K562 (cell line): ENCODE data around the gene KCNK7. TPM values are rescaled to one million over a fixed set of nuclear protein-coding genes. Genes with fewer than 3 reads are reported as not detected.

Source experiments
- ATAC-seq: fragments of 200-7000 bp; cut with Tn5 transposase; 3 replicates; pipeline ENCODE4 v1.9.1; 2020; ENCODE audit warnings: moderate library complexity
- BruUV-seq: library from RNA; stranded (reverse); fragments of 400-500 nt; replicated peaks from 2 replicates; lab custom pipeline; 2021; lab: Mats Ljungman, UMichigan
- CTCF ChIA-PET: fragments of 300-600 bp; formaldehyde crosslinking; extraction: SDS; loops from one replicate; lab custom pipeline; 2021; ENCODE audit warnings: low intra/inter-chr PET ratio; lab: Yijun Ruan, JAX
- POLR2A ChIA-PET: fragments of 300-600, 350-650 bp; sonication (Branson Sonifier 250); formaldehyde crosslinking; extraction: SDS; loops from one replicate; lab custom pipeline; 2021; ENCODE audit warnings: antibody characterized with exemption, inconsistent platforms; lab: Yijun Ruan, JAX
- DNase-seq, 4 experiments: peaks; one replicate each; pipeline versions ENCODE4 v3.0.0 to v3.0.0-alpha.2; 2011 to 2018; ENCODE audit warnings: low spot score in 3 of 4, mixed read lengths in 3 of 4; ENCODE audit errors: extremely low read depth in 1 of 4
- FAIRE-seq: peaks from 2 replicates; lab custom pipeline; 2011; peaks lifted over from hg19 to GRCh38; lab: Jason Lieb, UNC
- H2AFZ ChIP-seq: 2 replicates; pipeline ENCODE4 v1.6.0; 2011; ENCODE audit warnings: low read depth, low read length, control low read depth, inconsistent platforms
- H3K27ac ChIP-seq: fragments of 200-600 bp; 3 replicates; pipeline ENCODE4 v1.8.0; 2011; ENCODE audit warnings: low read depth, mild to moderate bottlenecking, control low read depth, inconsistent platforms, low read length, moderate library complexity, mixed read lengths; ENCODE audit errors: extremely low read depth
- H3K27me3 ChIP-seq, 2 experiments: fragments of 300-600 bp in 1 of 2; 2 replicates in 1 of 2; 3 replicates in 1 of 2; pipeline versions ENCODE4 v1.6.0 to v1.8.0; 2011; ENCODE audit warnings: inconsistent platforms in 2 of 2, low read length in 2 of 2, mild to moderate bottlenecking in 1 of 2, mixed read lengths in 1 of 2, moderate library complexity in 1 of 2; ENCODE audit not compliant: control insufficient read depth in 2 of 2, insufficient read depth in 2 of 2
- H3K36me3 ChIP-seq: fragments of 300-600 bp; 3 replicates; pipeline ENCODE4 v1.8.0; 2011; ENCODE audit warnings: mild to moderate bottlenecking, low read length, inconsistent platforms; ENCODE audit not compliant: control insufficient read depth, insufficient read depth
- H3K4me1 ChIP-seq, 2 experiments: fragments of 200-600 bp in 1 of 2; replicated peaks in 1 of 2; 2 replicates in 1 of 2; 3 replicates in 1 of 2; pipeline versions ENCODE4 v1.5.1 to v1.8.0; 2011; ENCODE audit warnings: inconsistent platforms in 2 of 2, low read length in 2 of 2, mild to moderate bottlenecking in 1 of 2, mixed read lengths in 1 of 2, moderate library complexity in 1 of 2; ENCODE audit not compliant: control insufficient read depth in 2 of 2, insufficient read depth in 2 of 2
- H3K4me2 ChIP-seq: 2 replicates; pipeline ENCODE4 v1.6.1; 2011; ENCODE audit warnings: low read length, control low read depth, inconsistent platforms, mixed read lengths; ENCODE audit not compliant: insufficient read depth
- H3K4me3 ChIP-seq: fragments of 200-600 bp; sonication (generic), shearing (Covaris generic); 2 replicates; pipeline ENCODE4 v1.5.1; 2016; ENCODE audit warnings: control low read depth, inconsistent platforms
- H3K79me2 ChIP-seq: fragments of 200-600 bp; 3 replicates; pipeline ENCODE4 v1.8.0; 2011; ENCODE audit warnings: low read length, inconsistent platforms; ENCODE audit not compliant: control insufficient read depth, insufficient read depth
- H3K9ac ChIP-seq, 2 experiments: 2 replicates each; pipeline versions ENCODE4 v1.6.0 to v1.6.1; 2011; ENCODE audit warnings: low read depth in 2 of 2, low read length in 2 of 2, control low read depth in 1 of 2, inconsistent platforms in 1 of 2, mild to moderate bottlenecking in 1 of 2, mixed read lengths in 1 of 2; ENCODE audit not compliant: insufficient read depth in 1 of 2
- H3K9me1 ChIP-seq: one replicate; pipeline ENCODE4 v1.6.0; 2011; ENCODE audit warnings: inconsistent platforms, mild to moderate bottlenecking, low read length, moderate library complexity; ENCODE audit not compliant: control insufficient read depth, insufficient read depth
- H3K9me3 ChIP-seq: replicated peaks from 2 replicates; pipeline ENCODE4 v1.5.1; 2011; ENCODE audit warnings: low read depth, low read length, inconsistent platforms; ENCODE audit not compliant: control insufficient read depth, insufficient read depth
- H4K20me1 ChIP-seq: replicated peaks from 2 replicates; pipeline ENCODE4 v1.6.1; 2011; ENCODE audit warnings: low read length, inconsistent platforms, mixed read lengths; ENCODE audit not compliant: control insufficient read depth, insufficient read depth
- DNMT1 ChIP-seq: fragments of 450-650 bp; IDR thresholded peaks from 2 replicates; pipeline ENCODE4 v1.6.1; 2016; ENCODE audit warnings: antibody characterized with exemption, mild to moderate bottlenecking
- EGR1 ChIP-seq: fragments of 450-650 bp; conservative IDR thresholded peaks from 2 replicates; pipeline ENCODE4 v1.6.1; 2017; ENCODE audit warnings: mild to moderate bottlenecking
- FIP1L1 ChIP-seq: fragments of 200-400 bp; formaldehyde crosslinking; IDR thresholded peaks from 2 replicates; pipeline ENCODE4 v1.6.1; 2018; ENCODE audit warnings: mild to moderate bottlenecking, low read depth, low read length; ENCODE audit not compliant: poor library complexity, severe bottlenecking
- HEY1 ChIP-seq: fragments of 250-450 bp; sonication (Bioruptor Pico); IDR thresholded peaks from 2 replicates; pipeline ENCODE4 v1.5.0; 2020; ENCODE audit warnings: mild to moderate bottlenecking, moderate library complexity, borderline replicate concordance
- HINFP ChIP-seq: fragments of 450-650 bp; conservative IDR thresholded peaks from 2 replicates; pipeline ENCODE4 v1.6.1; 2016; ENCODE audit warnings: missing genetic modification characterization, low read depth, mild to moderate bottlenecking, control low read depth, missing compliant biosample characterization
- KLF13 ChIP-seq: fragments of 450-650 bp; IDR thresholded peaks from 2 replicates; pipeline ENCODE4 v1.6.1; 2016; ENCODE audit warnings: missing genetic modification characterization, low read depth, mild to moderate bottlenecking, missing compliant biosample characterization, moderate library complexity, borderline replicate concordance
- NRF1 ChIP-seq, 2 experiments: fragments of 450-650 bp; IDR thresholded peaks in 1 of 2; conservative IDR thresholded peaks in 1 of 2; 2 replicates each; pipeline ENCODE4 v1.6.1; 2014; ENCODE audit warnings: mild to moderate bottlenecking in 2 of 2
- RBBP5 ChIP-seq: fragments of 200-600 bp; sonication (generic); IDR thresholded peaks from 2 replicates; pipeline ENCODE4 v1.6.1; 2012; ENCODE audit warnings: borderline replicate concordance, mild to moderate bottlenecking, low read length, control low read depth, inconsistent platforms; ENCODE audit not compliant: insufficient read depth, poor library complexity, severe bottlenecking
- RBM17 ChIP-seq: fragments of 200-400 bp; formaldehyde crosslinking; IDR thresholded peaks from 2 replicates; pipeline ENCODE4 v1.6.1; 2017; ENCODE audit warnings: low read depth, mild to moderate bottlenecking, low read length, borderline replicate concordance
- SAFB ChIP-seq: fragments of 200-400 bp; formaldehyde crosslinking; IDR thresholded peaks from 2 replicates; pipeline ENCODE4 v1.6.1; 2017; ENCODE audit warnings: low read depth, low read length, borderline replicate concordance
- SMARCA4 ChIP-seq: fragments of 450-650 bp; IDR thresholded peaks from 2 replicates; pipeline ENCODE4 v1.6.1; 2016
- SREBF1 ChIP-seq: fragments of 150-350 bp; IDR thresholded peaks from 2 replicates; pipeline ENCODE4 v1.6.1; 2014; ENCODE audit warnings: antibody characterized with exemption, low read depth, low read length, borderline replicate concordance
- ZBTB49 ChIP-seq: sonication (generic); formaldehyde crosslinking; IDR thresholded peaks from 2 replicates; pipeline ENCODE4 v1.8.0; 2022; ENCODE audit warnings: missing genetic modification reagents, mild to moderate bottlenecking, borderline replicate concordance
- ZNF696 ChIP-seq: fragments of 250-450 bp; sonication (Bioruptor Pico); conservative IDR thresholded peaks from 2 replicates; pipeline ENCODE4 v1.4.0; 2020; ENCODE audit warnings: mild to moderate bottlenecking, moderate library complexity
- WGBS: fragments of 100-300 bp; shearing (Covaris generic); methylation state at CpG from one replicate; pipeline ENCODE4 v1.1.6; 2016; ENCODE audit warnings: low coverage, mixed read lengths; ENCODE audit not compliant: insufficient coverage; ENCODE audit errors: missing lambda C conversion rate; 5-methylcytosine and 5-hydroxymethylcytosine counted together
- in situ Hi-C: fragments of 300-500 bp; cut with MboI; formaldehyde crosslinking; loops from 4 replicates; pipeline ENCODE4 v1.15.0; 2018; ENCODE audit warnings: inconsistent platforms, mixed read lengths
- intact Hi-C: fragments of 100-400 bp; cut with micrococcal nuclease; formaldehyde crosslinking; loops from 2 replicates; pipeline ENCODE4 v1.14.2; 2022
- polyA plus RNA-seq, 8 experiments: library from polyadenylated mRNA; depleted of rRNA in 4 of 8; stranded (reverse) in 5 of 8; unstranded in 3 of 8; fragments of >200 nt; fragmentation: Nextera tagmentation in 2 of 8; fragmentation: Illumina TruSeq in 1 of 8; extraction: Ambion mirVana in 2 of 8; extraction: Trizol in 1 of 8; gene quantifications; 2 replicates each; pipeline versions ENCODE4 v1.2.1 to v1.2.3, GENCODE V29; 2011 to 2014; ENCODE audit warnings: inconsistent platforms in 1 of 8, missing spikeins in 1 of 8
- total RNA-seq, 7 experiments: library from RNA; depleted of rRNA in 6 of 7; stranded (reverse); fragments of >200 nt in 6 of 7; fragmentation: Illumina TruSeq in 2 of 7; extraction: Trizol in 2 of 7; gene quantifications; 2 replicates each; pipeline versions ENCODE4 v1.2.1 to v1.2.3, GENCODE V29; 2011 to 2021; ENCODE audit warnings: low replicate concordance in 1 of 7
- TF ChIP-seq, protein P1 (sequence below): fragments of 250-450 bp; sonication (Bioruptor Pico); IDR thresholded peaks from 2 replicates; pipeline ENCODE4 v1.4.0; 2020; ENCODE audit warnings: borderline replicate concordance

Gene KCNK7
- total and polyA plus RNA-seq, 9 of the 15 experiments (the other 6 are each of a cell fraction or from before 2014, with no cell fraction given), result 0.07 to 0.40 TPM; not detected in 7

DNA sequence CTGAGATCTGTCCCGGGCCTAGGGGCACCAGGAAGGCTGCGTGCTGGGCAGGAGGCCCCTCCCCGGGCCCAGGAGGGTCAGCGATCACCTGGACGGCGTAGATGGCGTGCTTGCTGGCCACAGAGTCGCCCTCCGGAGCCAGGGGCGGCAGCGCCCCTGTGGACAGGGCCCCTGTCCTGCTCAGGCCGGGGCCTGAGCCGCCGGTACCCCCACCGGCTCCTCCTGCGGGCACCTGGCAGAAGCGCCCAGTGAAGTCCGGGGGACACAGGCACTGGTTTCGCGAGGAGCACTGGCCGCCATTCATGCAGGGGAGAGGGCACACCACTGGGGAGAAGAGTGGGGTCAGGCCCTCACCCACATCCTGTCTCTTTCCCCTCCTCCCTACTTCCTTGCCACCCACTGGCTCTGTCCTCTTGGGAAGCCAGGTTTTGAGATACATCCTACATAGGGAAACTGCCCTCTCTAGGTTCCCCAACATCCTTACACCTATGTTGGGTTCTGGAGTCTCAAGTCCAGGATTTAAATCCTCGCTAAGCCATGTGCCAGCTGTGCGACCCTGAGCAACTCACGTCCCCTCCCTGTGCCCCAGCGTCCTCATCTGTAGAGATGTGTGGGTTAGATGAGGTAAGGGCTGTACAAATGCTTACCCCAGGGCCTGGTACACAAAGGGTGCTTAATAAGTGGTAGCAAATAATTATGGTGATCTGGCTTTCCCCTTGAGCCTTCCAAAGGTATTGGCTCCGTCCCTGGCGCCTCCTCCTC lies 41.4 kb downstream of the KCNK7 start:
- H2AFZ ChIP-seq, result peak overlapping the region; percentile 71
- H3K4me3 ChIP-seq, result peak overlapping the region; percentile 40
- H3K4me1 ChIP-seq, result peaks cover 60 to 85% of the 10 kb centered on the region in 2 experiments
- peak overlapping the region; percentile 65; the same call in 2 of the 3 replicates for H3K27ac ChIP-seq
- H3K9ac ChIP-seq, result peak overlapping the region in 1 of 2 experiments; percentile 88; a peak in 2 of 4 replicates
- H3K27me3 ChIP-seq, result no peaks in the 10 kb centered on the region
- no TSS peak for BruUV-seq
- no peaks in the 10 kb centered on the region for H3K79me2 ChIP-seq
- in situ Hi-C loops (no loop called here), intact Hi-C loops (no loop called here)
- H3K9me1 ChIP-seq, result no peaks in the 10 kb centered on the region
- no peaks in the 10 kb centered on the region for H3K9me3 ChIP-seq
- 83% methylated on average over 18 of the region's 27 CpGs for WGBS
- ATAC-seq (no peak), DNase-seq (no peak), FAIRE-seq (no peak)
- H3K36me3 ChIP-seq, result no peaks in the 10 kb centered on the region
- CTCF ChIA-PET, result no interaction called here
- 0 out of 2 replicates have a peak, but pooled peaks cover 8% of the 10 kb centered on the region for H4K20me1 ChIP-seq
- POLR2A ChIA-PET, result interaction anchor here (0.5 to 1.5 kb wide), 5 partner anchors 14 to 131 kb away, joined by 3 to 8 read pairs (median 3); partner anchors contain the start of gene NEAT1
- H3K4me2 ChIP-seq, result peak overlapping the region; percentile 72
- TF ChIP-seq SMARCA4, result no peak
- no peak for TF ChIP-seq DNMT1
- TF ChIP-seq FIP1L1, result peak; percentile 33
- no peak for TF ChIP-seq HINFP (tag)
- TF ChIP-seq NRF1 (conservative IDR thresholded peaks at IDR 0.05 in 1 of 2, IDR thresholded peaks at IDR 0.05 in 1 of 2), result 0 out of 4 replicates have a peak, but pooled peaks of 1 of the 2 experiments have one; percentile 5
- no peak for TF ChIP-seq SAFB
- TF ChIP-seq RBM17, result no peak
- peak; percentile 48 for TF ChIP-seq RBBP5
- TF ChIP-seq EGR1, result no peak
- TF ChIP-seq KLF13 (tag), result no peak
- TF ChIP-seq, protein P1, sequence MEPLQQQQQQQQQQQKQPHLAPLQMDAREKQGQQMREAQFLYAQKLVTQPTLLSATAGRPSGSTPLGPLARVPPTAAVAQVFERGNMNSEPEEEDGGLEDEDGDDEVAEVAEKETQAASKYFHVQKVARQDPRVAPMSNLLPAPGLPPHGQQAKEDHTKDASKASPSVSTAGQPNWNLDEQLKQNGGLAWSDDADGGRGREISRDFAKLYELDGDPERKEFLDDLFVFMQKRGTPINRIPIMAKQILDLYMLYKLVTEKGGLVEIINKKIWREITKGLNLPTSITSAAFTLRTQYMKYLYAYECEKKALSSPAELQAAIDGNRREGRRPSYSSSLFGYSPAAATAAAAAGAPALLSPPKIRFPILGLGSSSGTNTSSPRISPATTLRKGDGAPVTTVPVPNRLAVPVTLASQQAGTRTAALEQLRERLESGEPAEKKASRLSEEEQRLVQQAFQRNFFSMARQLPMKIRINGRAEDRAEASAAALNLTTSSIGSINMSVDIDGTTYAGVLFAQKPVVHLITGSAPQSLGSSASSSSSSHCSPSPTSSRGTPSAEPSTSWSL (CRISPR knock-in tag), result no peak
- no peak for TF ChIP-seq SREBF1
- no peak for TF ChIP-seq ZBTB49 (CRISPR knock-in tag)
- TF ChIP-seq ZNF696, result no peak
- no peak for TF ChIP-seq HEY1 (CRISPR knock-in tag)
